SK-N-SH (cell line): ENCODE results near the gene DEGS1. TPM values are rescaled to one million over a fixed set of nuclear protein-coding genes. Genes with fewer than 3 reads are reported as not detected.

ENCODE experiments used
- CTCF ChIA-PET: fragments of 300-600, 350-600 bp; formaldehyde crosslinking; extraction: SDS; loops from one replicate; lab custom pipeline; 2021; lab: Yijun Ruan, JAX
- POLR2A ChIA-PET: fragments of 350-600 bp; sonication (Branson Sonifier 250); formaldehyde crosslinking; extraction: SDS; loops from one replicate; lab custom pipeline; 2020; ENCODE audit warnings: antibody characterized with exemption, inconsistent platforms; lab: Yijun Ruan, JAX
- DNase-seq: peaks from one replicate; pipeline ENCODE4 v3.0.0; 2012
- H2AFZ ChIP-seq: fragments of 200-600 bp; sonication (generic); 2 replicates; pipeline ENCODE4 v1.8.1; 2016; ENCODE audit warnings: antibody characterized with exemption, mild to moderate bottlenecking, low read depth
- H3F3A ChIP-seq: fragments of 200-600 bp; sonication (generic); replicated peaks from 2 replicates; pipeline ENCODE3; 2016; ENCODE audit warnings: antibody characterized with exemption, mild to moderate bottlenecking; ENCODE audit not compliant: insufficient read depth
- H3K27ac ChIP-seq, 2 experiments: fragments of 200-500 bp in 1 of 2; fragments of 200-600 bp in 1 of 2; sonication (Bioruptor generic) in 1 of 2; sonication (generic), shearing (Covaris generic) in 1 of 2; 2 replicates each; pipeline versions ENCODE4 v1.5.1 to v1.6.1; 2014 to 2016; ENCODE audit warnings: low read depth in 2 of 2, inconsistent platforms in 1 of 2, low read length in 1 of 2, mild to moderate bottlenecking in 1 of 2, mixed read lengths in 1 of 2
- H3K27me3 ChIP-seq: fragments of 200-600 bp; sonication (generic), shearing (Covaris generic); 2 replicates; pipeline ENCODE4 v1.6.1; 2016; ENCODE audit warnings: mixed run types; ENCODE audit not compliant: insufficient read depth
- H3K36me3 ChIP-seq, 2 experiments: fragments of 200-500 bp in 1 of 2; fragments of 200-600 bp in 1 of 2; sonication (Bioruptor generic) in 1 of 2; sonication (generic) in 1 of 2; replicated peaks in 1 of 2; 2 replicates each; pipeline versions ENCODE3 to v1.5.1; 2014 to 2016; ENCODE audit warnings: low read length in 1 of 2, mild to moderate bottlenecking in 1 of 2; ENCODE audit not compliant: insufficient read depth in 2 of 2, control insufficient read depth in 1 of 2
- H3K4me1 ChIP-seq, 2 experiments: fragments of 200-500 bp in 1 of 2; fragments of 200-600 bp in 1 of 2; sonication (Bioruptor generic) in 1 of 2; sonication (generic), shearing (Covaris generic) in 1 of 2; 2 replicates each; pipeline versions ENCODE4 v1.5.1 to v1.6.1; 2014 to 2016; ENCODE audit warnings: low read depth in 1 of 2, low read length in 1 of 2, mixed run types in 1 of 2; ENCODE audit not compliant: insufficient read depth in 2 of 2, control insufficient read depth in 1 of 2
- H3K4me2 ChIP-seq: fragments of 200-600 bp; sonication (generic), shearing (Covaris generic); 2 replicates; pipeline ENCODE4 v1.6.1; 2017; ENCODE audit warnings: mixed run types
- H3K4me3 ChIP-seq, 2 experiments: fragments of 200-500 bp in 1 of 2; fragments of 200-600 bp in 1 of 2; sonication (Bioruptor generic) in 1 of 2; sonication (generic), shearing (Covaris generic) in 1 of 2; 2 replicates each; pipeline versions ENCODE4 v1.5.1 to v1.8.1; 2014 to 2016; ENCODE audit warnings: low read depth in 2 of 2, inconsistent platforms in 1 of 2, low read length in 1 of 2, mild to moderate bottlenecking in 1 of 2, mixed read lengths in 1 of 2, moderate library complexity in 1 of 2
- H3K79me2 ChIP-seq: fragments of 200-600 bp; sonication (generic); 2 replicates; pipeline ENCODE4 v1.8.1; 2017; ENCODE audit warnings: mild to moderate bottlenecking; ENCODE audit not compliant: insufficient read depth
- H3K9ac ChIP-seq: fragments of 200-600 bp; sonication (generic); 2 replicates; pipeline ENCODE4 v1.6.1; 2017; ENCODE audit warnings: mixed run types
- H3K9me2 ChIP-seq: fragments of 200-600 bp; sonication (generic); 2 replicates; pipeline ENCODE4 v1.6.1; 2017; ENCODE audit warnings: mixed run types
- H3K9me3 ChIP-seq: fragments of 200-600 bp; sonication (generic); 2 replicates; pipeline ENCODE4 v1.6.1; 2017; ENCODE audit warnings: mixed run types, mild to moderate bottlenecking, moderate library complexity
- H4K20me1 ChIP-seq: fragments of 200-600 bp; sonication (generic); 2 replicates; pipeline ENCODE4 v1.6.1; 2017; ENCODE audit warnings: mild to moderate bottlenecking, mixed run types; ENCODE audit not compliant: insufficient read depth
- CHD2 ChIP-seq: fragments of 150-350 bp; IDR thresholded peaks from 2 replicates; pipeline ENCODE4 v1.6.1; 2018; ENCODE audit warnings: low read length; ENCODE audit not compliant: partially characterized antibody
- EP300 ChIP-seq, 2 experiments: IDR thresholded peaks; 2 replicates each; pipeline versions ENCODE4 v1.4.0 to v1.6.1; 2012; ENCODE audit warnings: borderline replicate concordance in 1 of 2, low read depth in 1 of 2, low read length in 1 of 2
- FOXJ3 ChIP-seq: sonication (generic); formaldehyde crosslinking; IDR thresholded peaks from 2 replicates; pipeline ENCODE4 v1.5.1; 2020; ENCODE audit warnings: mild to moderate bottlenecking, missing genetic modification reagents
- GATA2 ChIP-seq: sonication (generic); formaldehyde crosslinking; IDR thresholded peaks from 2 replicates; pipeline ENCODE4 v1.5.0; 2020; ENCODE audit warnings: mild to moderate bottlenecking, missing genetic modification reagents
- IRF3 ChIP-seq: fragments of 150-350 bp; IDR thresholded peaks from 2 replicates; pipeline ENCODE4 v1.6.1; 2016; ENCODE audit warnings: mild to moderate bottlenecking, low read depth, low read length
- JUND ChIP-seq: IDR thresholded peaks from 2 replicates; pipeline ENCODE4 v1.4.0; 2012
- MEF2A ChIP-seq: IDR thresholded peaks from 2 replicates; pipeline ENCODE4 v1.4.0; 2012; ENCODE audit warnings: low read depth, borderline replicate concordance
- RCOR1 ChIP-seq: fragments of 150-350 bp; IDR thresholded peaks from 2 replicates; pipeline ENCODE4 v1.6.1; 2017; ENCODE audit warnings: antibody characterized with exemption, low read length
- RFX5 ChIP-seq: IDR thresholded peaks from 2 replicates; pipeline ENCODE4 v1.6.1; 2012; ENCODE audit warnings: mild to moderate bottlenecking, improper control_type of control experiment, low read length
- TCF12 ChIP-seq: IDR thresholded peaks from 2 replicates; pipeline ENCODE4 v1.4.0; 2012
- USF2 ChIP-seq: fragments of 150-350 bp; IDR thresholded peaks from 2 replicates; pipeline ENCODE4 v1.6.1; 2017; ENCODE audit warnings: antibody characterized with exemption, low read length, low read depth, borderline replicate concordance
- YY1 ChIP-seq: IDR thresholded peaks from 2 replicates; pipeline ENCODE4 v1.4.0; 2012; ENCODE audit warnings: low read depth, mild to moderate bottlenecking
- polyA plus RNA-seq, 3 experiments: library from polyadenylated mRNA; depleted of rRNA; stranded (reverse); fragments of >200 nt; gene quantifications; 2 replicates each; pipeline ENCODE4 v1.2.3, GENCODE V29; 2012
- TF ChIP-seq, protein P1 (sequence below): IDR thresholded peaks from 2 replicates; pipeline ENCODE4 v1.4.0; 2012; ENCODE audit warnings: low read depth, borderline replicate concordance

The DEGS1 gene
- polyA plus RNA-seq, 1 of the 3 experiments (the other 2 are of a cell fraction), result 62.3 TPM

GRCh38 chr1:224226849-224227502 lies 43.9 kb downstream of the DEGS1 start (continued):
- no peak for TF ChIP-seq USF2
- TF ChIP-seq, protein P1, sequence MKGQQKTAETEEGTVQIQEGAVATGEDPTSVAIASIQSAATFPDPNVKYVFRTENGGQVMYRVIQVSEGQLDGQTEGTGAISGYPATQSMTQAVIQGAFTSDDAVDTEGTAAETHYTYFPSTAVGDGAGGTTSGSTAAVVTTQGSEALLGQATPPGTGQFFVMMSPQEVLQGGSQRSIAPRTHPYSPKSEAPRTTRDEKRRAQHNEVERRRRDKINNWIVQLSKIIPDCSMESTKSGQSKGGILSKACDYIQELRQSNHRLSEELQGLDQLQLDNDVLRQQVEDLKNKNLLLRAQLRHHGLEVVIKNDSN, result no peak
- no peak for TF ChIP-seq CHD2
- no peak for TF ChIP-seq EP300 (IDR thresholded peaks at IDR 0.05; ENCODE audit: borderline replicate concordance in 1 of 2, low read depth in 1 of 2, low read length in 1 of 2)

GRCh38 chr1:224234017-224234416 lies 51.0 kb downstream of the DEGS1 start:
- Histone ChIP-seq H3F3A (no peaks in the 10 kb centered on the region), H3K4me2 (no peak overlapping the region), H3K27me3 (no peaks in the 10 kb centered on the region), H3K4me3 (no peak overlapping the region), H3K4me1 (no peaks in the 10 kb centered on the region), H3K27ac (no peak overlapping the region), H3K79me2 (no peaks in the 10 kb centered on the region), H2AFZ (no peak overlapping the region), H3K9me2 (no peaks in the 10 kb centered on the region), H3K36me3 (peaks cover 24 to 26% of the 10 kb centered on the region in 2 experiments), H4K20me1 (no peaks in the 10 kb centered on the region), H3K9me3 (no peaks in the 10 kb centered on the region), H3K9ac (no peak overlapping the region)
- POLR2A ChIA-PET, result no interaction called here
- CTCF ChIA-PET, result interaction anchor here (1.0 to 1.5 kb wide), 2 partner anchors 9 to 58 kb away, joined by 3 read pairs; no protein-coding TSS in a partner anchor
- no peak for TF ChIP-seq GATA2
- TF ChIP-seq RFX5, result no peak
- no peak for TF ChIP-seq RCOR1
- no peak for TF ChIP-seq FOXJ3 (CRISPR knock-in tag)
- TF ChIP-seq TCF12, result no peak
- no peak for TF ChIP-seq MEF2A
- no peak for TF ChIP-seq YY1
- TF ChIP-seq IRF3, result no peak
- TF ChIP-seq JUND, result no peak
- DNase-seq, result no peak
